Measurements from ENCODE around the gene SMARCA5. TPM values are rescaled to one million over a fixed set of nuclear protein-coding genes. Genes with fewer than 3 reads are reported as not detected.
A peak's percentile ranks its signal among the peaks of the same experiment; 100 is the strongest.
"Not testable (repeated sequence)": the region's sequence is repeated elsewhere in the genome, so short reads cannot be mapped to it uniquely, and the experiment has no call there.

SMARCA5 gene
- total RNA-seq, 1 donor, result 73.8 TPM

GRCh38 chr4:143514169-143514495 is 630 bp downstream of the SMARCA5 start:
- H3K4me3 ChIP-seq (ENCODE audit: low read depth, low read length), result peak overlapping the region; percentile 89
- DNase-seq (ENCODE audit: low read depth), result no peak
- no peak for TF ChIP-seq CTCF (IDR thresholded peaks at IDR 0.05; ENCODE audit: insufficient read depth, low read depth, low read length)

- TF ChIP-seq CTCF (IDR thresholded peaks at IDR 0.05; ENCODE audit: insufficient read depth, low read depth, low read length), result no peak
- DNase-seq (ENCODE audit: low read depth), result peak; percentile 67
- peak overlapping the region; percentile 89 for H3K4me3 ChIP-seq (ENCODE audit: low read depth, low read length)
Measured at GRCh38 chr4:143514497-143514896, 995 bp downstream of the SMARCA5 start.

- DNase-seq (ENCODE audit: low read depth), result peak; percentile 24
- peak overlapping the region; percentile 89 for H3K4me3 ChIP-seq (ENCODE audit: low read depth, low read length)
- no peak for TF ChIP-seq CTCF (IDR thresholded peaks at IDR 0.05; ENCODE audit: insufficient read depth, low read depth, low read length)
Measured at GRCh38 chr4:143514901-143515300, 1.4 kb downstream of the SMARCA5 start.

GRCh38 chr4:143515905-143516304 is 2.4 kb downstream of the SMARCA5 start:
- DNase-seq (ENCODE audit: low read depth), result no peak
- peak overlapping the region; percentile 89 for H3K4me3 ChIP-seq (ENCODE audit: low read depth, low read length)
- TF ChIP-seq CTCF (IDR thresholded peaks at IDR 0.05; ENCODE audit: insufficient read depth, low read depth, low read length), result no peak

GRCh38 chr4:143517764-143518163 is 4.3 kb downstream of the SMARCA5 start:
- no peak for TF ChIP-seq CTCF (IDR thresholded peaks at IDR 0.05; ENCODE audit: insufficient read depth, low read depth, low read length)
- DNase-seq (ENCODE audit: low read depth), result no peak
- H3K4me3 ChIP-seq (ENCODE audit: low read depth, low read length), result no peak overlapping the region

- no peak overlapping the region for H3K4me3 ChIP-seq (ENCODE audit: low read depth, low read length)
- no peak for TF ChIP-seq CTCF (IDR thresholded peaks at IDR 0.05; ENCODE audit: insufficient read depth, low read depth, low read length)
- no peak for DNase-seq (ENCODE audit: low read depth)
Measured at GRCh38 chr4:143524211-143524610, 10.7 kb downstream of the SMARCA5 start.

- not testable (repeated sequence) for DNase-seq (ENCODE audit: low read depth); H3K4me3 ChIP-seq (ENCODE audit: low read depth, low read length)
Measured at GRCh38 chr4:143528046-143528445, 14.5 kb downstream of the SMARCA5 start.

All from fibroblast of villous mesenchyme (primary cell).